HUES6 (cell line): Measurements from ENCODE around the gene SLC8A1.

Experiments used
- H3K27ac ChIP-seq: 2 replicates; pipeline ENCODE4 v1.7.0; 2013; ENCODE audit warnings: low read depth, mild to moderate bottlenecking, low read length, inconsistent platforms
- H3K27me3 ChIP-seq: 2 replicates; pipeline ENCODE4 v1.6.1; 2013; ENCODE audit warnings: low read length; ENCODE audit not compliant: control insufficient read depth, insufficient read depth
- H3K36me3 ChIP-seq: 2 replicates; pipeline ENCODE4 v1.6.1; 2013; ENCODE audit warnings: low read length; ENCODE audit not compliant: control insufficient read depth, insufficient read depth
- H3K4me1 ChIP-seq: 2 replicates; pipeline ENCODE4 v1.6.1; 2013; ENCODE audit warnings: low read length; ENCODE audit not compliant: control insufficient read depth, insufficient read depth
- H3K4me3 ChIP-seq: 2 replicates; pipeline ENCODE4 v1.5.1; 2013; ENCODE audit warnings: low read depth, low read length
- H3K9ac ChIP-seq: one replicate; pipeline ENCODE4 v1.6.1; 2013; ENCODE audit warnings: mild to moderate bottlenecking, low read length
- H3K9me3 ChIP-seq: 2 replicates; pipeline ENCODE4 v1.6.1; 2013; ENCODE audit warnings: low read depth, low read length; ENCODE audit not compliant: control insufficient read depth, insufficient read depth

SLC8A1 gene

GRCh38 chr2:40190457-40190856, 261.4 kb downstream of the SLC8A1 start:
- H3K27ac ChIP-seq: no peak overlapping the region
- no peak overlapping the region for H3K9ac ChIP-seq
- no peak overlapping the region for H3K4me3 ChIP-seq
- H3K9me3 ChIP-seq: no peaks in the 10 kb centered on the region
- no peaks in the 10 kb centered on the region for H3K36me3 ChIP-seq
- no peaks in the 10 kb centered on the region for H3K27me3 ChIP-seq
- H3K4me1 ChIP-seq: no peaks in the 10 kb centered on the region

DNA sequence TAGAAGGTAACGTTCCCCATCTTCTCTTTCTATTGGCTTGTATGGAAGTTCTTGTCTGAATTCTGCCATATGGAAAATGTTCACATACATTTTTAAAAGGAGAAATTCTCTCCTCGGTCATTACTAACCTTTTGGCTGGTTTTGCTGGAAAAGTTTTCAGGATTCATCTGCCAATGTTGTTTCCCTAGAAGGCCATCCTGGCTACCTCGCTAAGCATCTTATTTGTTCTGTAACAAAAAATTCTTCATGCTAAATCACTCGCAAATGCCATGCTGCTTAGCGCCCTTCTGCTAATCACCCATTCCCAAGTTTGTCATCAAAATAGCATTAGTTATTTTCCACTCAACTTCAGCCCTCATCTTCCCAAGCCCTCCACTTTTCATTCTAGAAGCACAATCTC, 262.0 kb downstream of the SLC8A1 start:
- Histone ChIP-seq H3K9ac (no peak overlapping the region), H3K27me3 (no peaks in the 10 kb centered on the region)

DNA sequence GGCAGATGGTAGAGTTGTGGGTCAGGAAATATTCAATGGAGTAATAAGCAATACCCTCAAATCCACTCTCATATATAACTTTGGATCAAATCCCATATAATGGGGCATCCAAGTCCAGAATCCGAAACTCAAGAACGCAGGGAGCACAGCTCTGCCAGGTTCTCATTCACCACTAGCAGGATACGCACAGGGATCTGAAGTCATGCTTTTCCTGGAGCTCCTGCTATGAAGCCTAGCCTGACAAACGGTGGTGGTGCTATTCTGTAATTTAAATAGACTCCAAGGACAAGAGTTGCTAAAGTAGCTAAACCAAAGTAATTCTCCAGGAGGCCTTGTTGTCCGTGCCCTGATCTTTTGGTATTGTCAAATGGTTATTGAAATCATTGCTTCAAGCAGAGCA, 264.8 kb downstream of the SLC8A1 start:
- Histone ChIP-seq H3K4me1 (no peaks in the 10 kb centered on the region), H3K9me3 (no peaks in the 10 kb centered on the region), H3K4me3 (no peak overlapping the region), H3K27ac (no peak overlapping the region), H3K9ac (no peak overlapping the region), H3K27me3 (no peaks in the 10 kb centered on the region), H3K36me3 (no peaks in the 10 kb centered on the region)

More for the DNA sequence above, 262.0 kb downstream of the SLC8A1 start:
- Histone ChIP-seq H3K27ac (no peak overlapping the region), H3K4me1 (no peaks in the 10 kb centered on the region), H3K36me3 (no peaks in the 10 kb centered on the region), H3K9me3 (no peaks in the 10 kb centered on the region), H3K4me3 (no peak overlapping the region)

GRCh38 chr2:40184551-40184950, 267.3 kb downstream of the SLC8A1 start:
- Histone ChIP-seq H3K9ac (no peak overlapping the region), H3K27ac (no peak overlapping the region), H3K9me3 (no peaks in the 10 kb centered on the region), H3K4me3 (no peak overlapping the region), H3K27me3 (no peaks in the 10 kb centered on the region), H3K36me3 (no peaks in the 10 kb centered on the region), H3K4me1 (no peaks in the 10 kb centered on the region)

- no peaks in the 10 kb centered on the region for H3K4me1 ChIP-seq
- no peaks in the 10 kb centered on the region for H3K36me3 ChIP-seq
- H3K27ac ChIP-seq: no peak overlapping the region
- H3K9ac ChIP-seq: no peak overlapping the region
- H3K27me3 ChIP-seq: no peaks in the 10 kb centered on the region
- no peak overlapping the region for H3K4me3 ChIP-seq
- H3K9me3 ChIP-seq: no peaks in the 10 kb centered on the region
Observed at GRCh38 chr2:40181855-40182254, 270.0 kb downstream of the SLC8A1 start.

DNA sequence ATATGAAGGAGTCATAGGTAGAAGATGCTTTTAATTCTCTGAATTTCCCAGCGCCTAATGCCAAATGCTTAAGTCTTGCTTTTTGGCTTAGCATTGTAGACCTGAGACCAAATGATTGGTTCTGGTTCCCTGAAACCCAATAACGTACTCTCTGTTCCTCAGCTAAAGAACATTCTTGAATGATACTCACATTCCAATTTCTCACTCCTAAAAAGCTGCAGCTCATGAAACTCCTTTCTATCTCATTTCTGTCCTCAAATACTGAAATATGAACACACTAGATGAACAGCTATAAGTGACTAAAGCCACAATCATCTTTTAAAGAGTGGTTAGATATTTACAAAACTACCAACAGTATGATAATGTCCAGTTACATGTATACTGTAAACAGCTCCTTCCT, 272.1 kb downstream of the SLC8A1 start:
- no peaks in the 10 kb centered on the region for H3K4me1 ChIP-seq
- H3K4me3 ChIP-seq: no peak overlapping the region
- H3K9ac ChIP-seq: no peak overlapping the region
- H3K27ac ChIP-seq: no peak overlapping the region
- H3K9me3 ChIP-seq: no peaks in the 10 kb centered on the region
- H3K27me3 ChIP-seq: no peaks in the 10 kb centered on the region
- no peaks in the 10 kb centered on the region for H3K36me3 ChIP-seq

DNA sequence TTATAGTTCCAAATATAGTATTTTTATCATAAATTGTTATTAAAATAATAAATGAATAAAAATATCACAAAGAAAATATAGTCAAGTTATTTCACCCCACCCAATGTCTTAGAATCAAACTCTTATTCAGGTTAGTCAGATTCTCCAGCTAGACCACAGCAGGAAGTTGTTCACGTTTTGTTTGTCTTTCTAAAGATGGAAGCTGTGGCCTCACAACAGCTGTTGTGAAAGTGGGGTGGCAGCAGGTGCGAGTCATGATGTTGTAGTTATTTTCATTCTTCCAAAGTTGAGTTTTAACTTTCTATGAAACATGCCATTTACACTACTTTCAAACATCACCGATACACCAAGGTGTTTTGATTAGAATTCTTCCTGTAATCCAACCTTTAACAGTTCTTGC, 272.9 kb downstream of the SLC8A1 start:
- H3K4me1 ChIP-seq: no peaks in the 10 kb centered on the region
- no peak overlapping the region for H3K4me3 ChIP-seq
- no peaks in the 10 kb centered on the region for H3K36me3 ChIP-seq
- no peaks in the 10 kb centered on the region for H3K9me3 ChIP-seq
- no peak overlapping the region for H3K9ac ChIP-seq
- no peaks in the 10 kb centered on the region for H3K27me3 ChIP-seq
- H3K27ac ChIP-seq: no peak overlapping the region

DNA sequence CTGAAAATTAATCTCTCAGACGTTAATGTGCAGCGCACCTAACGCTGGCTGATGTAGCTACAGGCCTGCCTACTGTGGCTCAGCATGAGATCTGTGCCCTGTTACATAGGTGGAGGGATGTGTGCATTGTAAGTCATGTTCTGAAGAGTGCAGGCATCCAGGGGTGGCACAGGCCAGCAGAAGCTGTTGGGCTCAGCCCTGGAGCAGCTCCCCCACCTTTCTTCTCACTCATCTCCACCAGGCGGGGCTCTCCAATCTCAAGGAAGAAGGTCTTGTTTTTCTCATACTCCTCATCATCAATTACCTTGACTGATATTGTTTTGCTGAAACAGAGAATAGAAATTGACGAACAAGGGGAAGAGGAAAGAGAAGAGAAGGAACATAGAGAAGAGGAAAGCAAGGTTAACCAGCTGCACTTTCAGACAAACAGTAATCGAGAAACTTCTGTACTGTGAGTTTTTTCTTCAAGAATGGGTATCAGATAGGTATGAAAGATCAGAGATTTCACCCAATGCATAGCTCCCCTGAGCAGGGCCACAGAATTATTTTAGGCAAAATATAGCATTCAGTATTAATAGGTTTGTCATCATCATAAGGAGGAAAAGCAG, 273.6 kb downstream of the SLC8A1 start:
- no peaks in the 10 kb centered on the region for H3K27me3 ChIP-seq
- no peaks in the 10 kb centered on the region for H3K9me3 ChIP-seq
- H3K36me3 ChIP-seq: no peaks in the 10 kb centered on the region
- H3K9ac ChIP-seq: no peak overlapping the region
- H3K4me3 ChIP-seq: no peak overlapping the region
- H3K4me1 ChIP-seq: no peaks in the 10 kb centered on the region
- H3K27ac ChIP-seq: no peak overlapping the region

DNA sequence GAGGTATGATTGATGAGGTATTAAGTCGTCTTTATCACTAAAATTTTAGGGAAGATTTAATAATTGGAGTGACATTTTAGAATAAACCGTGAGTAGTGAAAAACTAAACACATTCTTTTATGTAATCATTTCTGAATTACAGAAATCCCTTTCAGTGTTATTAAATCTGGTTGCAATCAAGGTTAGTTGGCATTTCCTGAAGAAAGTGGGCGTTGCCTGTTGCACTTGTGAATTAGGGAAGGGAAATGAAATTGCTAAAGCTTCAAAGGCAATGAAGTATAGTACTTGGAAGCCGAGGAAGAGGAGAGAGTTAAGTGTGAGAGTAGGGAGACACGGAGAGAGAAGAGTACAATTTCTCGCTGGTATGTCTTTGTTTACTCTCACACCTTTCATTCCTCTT, 274.5 kb downstream of the SLC8A1 start:
- no peaks in the 10 kb centered on the region for H3K4me1 ChIP-seq
- H3K9me3 ChIP-seq: no peaks in the 10 kb centered on the region
- H3K4me3 ChIP-seq: no peak overlapping the region
- no peaks in the 10 kb centered on the region for H3K27me3 ChIP-seq
- H3K27ac ChIP-seq: no peak overlapping the region
- H3K9ac ChIP-seq: no peak overlapping the region
- no peaks in the 10 kb centered on the region for H3K36me3 ChIP-seq

- H3K9ac ChIP-seq: no peak overlapping the region
- no peaks in the 10 kb centered on the region for H3K27me3 ChIP-seq
- no peaks in the 10 kb centered on the region for H3K36me3 ChIP-seq
- H3K9me3 ChIP-seq: no peaks in the 10 kb centered on the region
- H3K27ac ChIP-seq: no peak overlapping the region
- no peak overlapping the region for H3K4me3 ChIP-seq
- no peaks in the 10 kb centered on the region for H3K4me1 ChIP-seq
Observed at GRCh38 chr2:40173276-40173675, 278.6 kb downstream of the SLC8A1 start.

- Histone ChIP-seq H3K36me3 (no peaks in the 10 kb centered on the region), H3K9me3 (no peaks in the 10 kb centered on the region), H3K4me1 (no peaks in the 10 kb centered on the region), H3K27ac (no peak overlapping the region), H3K4me3 (no peak overlapping the region), H3K9ac (no peak overlapping the region), H3K27me3 (no peaks in the 10 kb centered on the region)
Observed at GRCh38 chr2:40169856-40170255, 282.0 kb downstream of the SLC8A1 start.

- H3K9ac ChIP-seq: no peak overlapping the region
- no peak overlapping the region for H3K4me3 ChIP-seq
- H3K9me3 ChIP-seq: no peaks in the 10 kb centered on the region
- no peaks in the 10 kb centered on the region for H3K4me1 ChIP-seq
- no peaks in the 10 kb centered on the region for H3K27me3 ChIP-seq
- H3K27ac ChIP-seq: no peak overlapping the region
- H3K36me3 ChIP-seq: no peaks in the 10 kb centered on the region
Observed at GRCh38 chr2:40169430-40169829, 282.5 kb downstream of the SLC8A1 start.
